HG03135 (cell line): ENCODE measurements around the gene SPANXN3.
"Not testable (repeated sequence)": the region's sequence is repeated elsewhere in the genome, so short reads cannot be mapped to it uniquely, and the experiment has no call there.

Experiments used
- ATAC-seq: cut with Tn5 transposase; IDR thresholded peaks from one replicate; pipeline ENCODE4 v1.9.1; 2021; ENCODE audit warnings: mild to moderate bottlenecking, moderate library complexity; ENCODE audit not compliant: unreplicated experiment

SPANXN3 gene

GRCh38 chrX:143517375-143517774 lies at the start of gene SPANXN3:
Gene SPANXN3 (minus strand): TSS chrX:143517475. CDS start chrX:143517391, 84 bp downstream.
- ATAC-seq: not testable (repeated sequence)

GRCh38 chrX:143536176-143536575 lies 18.9 kb upstream of the SPANXN3 start:
- no peak for ATAC-seq

- ATAC-seq: not testable (repeated sequence)
Measured at GRCh38 chrX:143502196-143502595, 15.1 kb downstream of the SPANXN3 start.

- no peak for ATAC-seq
Measured at GRCh38 chrX:143500751-143501150, 16.5 kb downstream of the SPANXN3 start.

- no peak for ATAC-seq
Measured at GRCh38 chrX:143486105-143486504, 31.2 kb downstream of the SPANXN3 start.

GRCh38 chrX:143476751-143477150 lies 40.5 kb downstream of the SPANXN3 start:
- no peak for ATAC-seq

- ATAC-seq: no peak
Measured at GRCh38 chrX:143472347-143472938, 44.8 kb downstream of the SPANXN3 start.

- no peak for ATAC-seq
Measured at GRCh38 chrX:143466130-143466529, 51.1 kb downstream of the SPANXN3 start.

- ATAC-seq: no peak
Measured at GRCh38 chrX:143462696-143463095, 54.6 kb downstream of the SPANXN3 start.

- ATAC-seq: no peak
Measured at GRCh38 chrX:143461606-143462005, 55.7 kb downstream of the SPANXN3 start.
